Fibroblast of villous mesenchyme (primary cell): ENCODE data around the gene NHS. TPM values are rescaled to one million over a fixed set of nuclear protein-coding genes. Genes with fewer than 3 reads are reported as not detected.

Experiments
- DNase-seq: peaks from one replicate; pipeline ENCODE4 v3.0.0-alpha.2; 2010; ENCODE audit warnings: low read depth
- H3K4me3 ChIP-seq: 2 replicates; pipeline ENCODE4 v1.5.1; 2011; ENCODE audit warnings: low read depth, mild to moderate bottlenecking, low read length
- CTCF ChIP-seq: IDR thresholded peaks from 2 replicates; pipeline ENCODE4 v1.5.1; 2012; ENCODE audit warnings: low read depth, mild to moderate bottlenecking, low read length; ENCODE audit not compliant: insufficient read depth
- total RNA-seq: library from RNA; depleted of rRNA; stranded (reverse); fragments of >200 nt; gene quantifications from 2 replicates; pipeline ENCODE4 v1.2.3, GENCODE V29; 2012

The NHS gene
- total RNA-seq, 1 donor = 5.2 TPM

- TF ChIP-seq CTCF = no peak
- DNase-seq = no peak
- H3K4me3 ChIP-seq = no peak overlapping the region
Measured at GRCh38 chrX:17542123-17542522, 167.1 kb downstream of the NHS start.

- no peak for TF ChIP-seq CTCF
- H3K4me3 ChIP-seq = no peak overlapping the region
- DNase-seq = no peak
Measured at GRCh38 chrX:17544821-17545220, 169.8 kb downstream of the NHS start.

- no peak for TF ChIP-seq CTCF
- H3K4me3 ChIP-seq = no peak overlapping the region
- no peak for DNase-seq
Measured at GRCh38 chrX:17546356-17546755, 171.4 kb downstream of the NHS start.

GRCh38 chrX:17547658-17548057 lies 172.7 kb downstream of the NHS start:
- no peak for TF ChIP-seq CTCF
- peak; percentile 68 for DNase-seq

GRCh38 chrX:17549107-17549651 lies 174.2 kb downstream of the NHS start:
- TF ChIP-seq CTCF = no peak
- no peak for DNase-seq
- no peak overlapping the region for H3K4me3 ChIP-seq

More at GRCh38 chrX:17547658-17548057, 172.7 kb downstream of the NHS start:
- H3K4me3 ChIP-seq = no peak overlapping the region

- no peak for TF ChIP-seq CTCF
- H3K4me3 ChIP-seq = no peak overlapping the region
- DNase-seq = no peak
Measured at GRCh38 chrX:17550011-17550410, 175.0 kb downstream of the NHS start.

- TF ChIP-seq CTCF = no peak
- H3K4me3 ChIP-seq = no peak overlapping the region
- no peak for DNase-seq
Measured at GRCh38 chrX:17552044-17552650, 177.1 kb downstream of the NHS start.
